Lower lobe of right lung (tissue), 2 donors: ENCODE data around the gene RYR1. TPM values are rescaled to one million over a fixed set of nuclear protein-coding genes. Genes with fewer than 3 reads are reported as not detected.
"Not testable (repeated sequence)": the region's sequence is repeated elsewhere in the genome, so short reads cannot be mapped to it uniquely, and the experiment has no call there.

ENCODE experiments used
- ATAC-seq, 2 donors: fragments of 200-7000 bp; cut with Tn5 transposase; one replicate each; pipeline ENCODE4 v1.9.1; 2020 to 2022; ENCODE audit warnings: mild to moderate bottlenecking in 2 of 2, moderate library complexity in 2 of 2
- DNase-seq: peaks from one replicate; pipeline ENCODE4 v3.0.0-alpha.2; 2020
- H3K27ac ChIP-seq: fragments of 200-600 bp; one replicate; pipeline ENCODE4 v1.8.0; 2022
- H3K27me3 ChIP-seq: fragments of 200-600 bp; one replicate; pipeline ENCODE4 v1.8.0; 2022; ENCODE audit warnings: low read depth
- H3K36me3 ChIP-seq: fragments of 200-600 bp; one replicate; pipeline ENCODE4 v1.8.0; 2022; ENCODE audit warnings: mild to moderate bottlenecking
- H3K4me1 ChIP-seq: fragments of 200-600 bp; one replicate; pipeline ENCODE4 v1.8.0; 2022
- H3K4me3 ChIP-seq: fragments of 200-600 bp; one replicate; pipeline ENCODE4 v1.8.0; 2022; ENCODE audit warnings: mild to moderate bottlenecking
- H3K9me3 ChIP-seq: fragments of 200-600 bp; one replicate; pipeline ENCODE4 v1.8.0; 2022
- intact Hi-C: fragments of 100-400 bp; cut with DNase I; formaldehyde crosslinking; loops from one replicate; pipeline ENCODE4 v1.11.0; 2022
- total RNA-seq: library from RNA; stranded (reverse); fragmentation: NEBNext Ultra II Directional; extraction: Animal tissue kit (Norgen Biotek cat#: 25700); gene quantifications from one replicate; pipeline ENCODE4 v1.2.1, GENCODE V29; 2021
- TF ChIP-seq, protein P1 (sequence below): fragments of 200-600 bp; IDR thresholded peaks from one replicate; pipeline ENCODE4 v1.8.0; 2022; ENCODE audit warnings: antibody characterized with exemption, mild to moderate bottlenecking
- donor health status: DM: no; HTN: yes; CAD: no; lungs with severe emphysema.

RYR1 gene
- total RNA-seq, 1 donor from 2014 or later: 9.2 TPM

DNA sequence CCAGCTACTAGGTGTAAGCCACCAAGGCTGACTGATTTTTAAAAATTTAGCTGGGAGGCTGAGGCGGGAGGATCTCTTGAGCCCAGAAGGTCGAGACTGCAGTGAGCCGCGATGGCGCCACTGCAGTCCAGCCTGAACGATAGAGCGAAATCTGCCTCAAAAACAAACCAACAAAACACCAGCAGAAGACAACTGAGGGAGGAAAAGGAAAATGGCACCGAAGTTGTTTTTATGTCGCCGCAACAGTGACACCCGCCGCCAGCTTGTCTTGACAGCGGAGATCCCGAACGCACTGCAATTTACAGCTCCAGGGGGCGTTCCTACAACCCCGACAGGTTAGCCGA lies 30.9 kb upstream of the RYR1 start:
- H3K9me3 ChIP-seq: no peaks in the 10 kb centered on the region
- intact Hi-C loops: no loop called here
- peak overlapping the region; percentile 98 for H3K4me3 ChIP-seq
- H3K27ac ChIP-seq: peak overlapping the region; percentile 49
- peaks cover 23% of the 10 kb centered on the region for H3K27me3 ChIP-seq
- peaks cover 26% of the 10 kb centered on the region for H3K36me3 ChIP-seq
- H3K4me1 ChIP-seq: peaks cover 12% of the 10 kb centered on the region
- ATAC-seq (no peak), DNase-seq (no peak)
- TF ChIP-seq, protein P1, sequence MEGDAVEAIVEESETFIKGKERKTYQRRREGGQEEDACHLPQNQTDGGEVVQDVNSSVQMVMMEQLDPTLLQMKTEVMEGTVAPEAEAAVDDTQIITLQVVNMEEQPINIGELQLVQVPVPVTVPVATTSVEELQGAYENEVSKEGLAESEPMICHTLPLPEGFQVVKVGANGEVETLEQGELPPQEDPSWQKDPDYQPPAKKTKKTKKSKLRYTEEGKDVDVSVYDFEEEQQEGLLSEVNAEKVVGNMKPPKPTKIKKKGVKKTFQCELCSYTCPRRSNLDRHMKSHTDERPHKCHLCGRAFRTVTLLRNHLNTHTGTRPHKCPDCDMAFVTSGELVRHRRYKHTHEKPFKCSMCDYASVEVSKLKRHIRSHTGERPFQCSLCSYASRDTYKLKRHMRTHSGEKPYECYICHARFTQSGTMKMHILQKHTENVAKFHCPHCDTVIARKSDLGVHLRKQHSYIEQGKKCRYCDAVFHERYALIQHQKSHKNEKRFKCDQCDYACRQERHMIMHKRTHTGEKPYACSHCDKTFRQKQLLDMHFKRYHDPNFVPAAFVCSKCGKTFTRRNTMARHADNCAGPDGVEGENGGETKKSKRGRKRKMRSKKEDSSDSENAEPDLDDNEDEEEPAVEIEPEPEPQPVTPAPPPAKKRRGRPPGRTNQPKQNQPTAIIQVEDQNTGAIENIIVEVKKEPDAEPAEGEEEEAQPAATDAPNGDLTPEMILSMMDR: no peak

GRCh38 chr19:38402967-38403674 lies 30.4 kb upstream of the RYR1 start, which contains the start of gene FAM98C:
Gene FAM98C, plus strand, starts transcription at chr19:38403093. Its CDS starts 61 bp downstream, at chr19:38403154.
- intact Hi-C loops: no loop called here

GRCh38 chr19:38404858-38405257 lies 28.6 kb upstream of the RYR1 start:
- Histone ChIP-seq H3K4me3 (no peak overlapping the region), H3K27me3 (peaks cover 4% of the 10 kb centered on the region), H3K4me1 (peaks cover 12% of the 10 kb centered on the region), H3K9me3 (no peaks in the 10 kb centered on the region), H3K27ac (no peak overlapping the region), H3K36me3 (peaks cover 36% of the 10 kb centered on the region)
- TF ChIP-seq, protein P1: no peak
- DNase-seq (no peak), ATAC-seq (no peak)
- intact Hi-C loops: no loop called here

More at GRCh38 chr19:38402967-38403674, 30.4 kb upstream of the RYR1 start, which contains the start of gene FAM98C:
- Histone ChIP-seq H3K4me1 (peaks cover 12% of the 10 kb centered on the region), H3K4me3 (peak within 1 kb of the TSS; percentile 98), H3K9me3 (no peaks in the 10 kb centered on the region), H3K27me3 (peaks cover 18% of the 10 kb centered on the region), H3K27ac (peak within 1 kb of the TSS; percentile 91), H3K36me3 (peaks cover 30% of the 10 kb centered on the region)
- ATAC-seq (peak; percentile 99), DNase-seq (peak; percentile 97)
- TF ChIP-seq, protein P1: peak; percentile 100

- TF ChIP-seq, protein P1: no peak
- intact Hi-C loops: no loop called here
- H3K27me3 ChIP-seq: no peaks in the 10 kb centered on the region
- H3K27ac ChIP-seq: no peak overlapping the region
- ATAC-seq (no peak), DNase-seq (no peak)
- no peak overlapping the region for H3K4me3 ChIP-seq
- peaks cover 36% of the 10 kb centered on the region for H3K36me3 ChIP-seq
- no peaks in the 10 kb centered on the region for H3K9me3 ChIP-seq
- H3K4me1 ChIP-seq: peaks cover 12% of the 10 kb centered on the region
Observed at GRCh38 chr19:38405276-38405675, 28.2 kb upstream of the RYR1 start.

- DNase-seq (no peak), ATAC-seq (no peak)
- no peaks in the 10 kb centered on the region for H3K4me1 ChIP-seq
- no peaks in the 10 kb centered on the region for H3K27me3 ChIP-seq
- H3K4me3 ChIP-seq: no peak overlapping the region
- H3K9me3 ChIP-seq: no peaks in the 10 kb centered on the region
- peaks cover 36% of the 10 kb centered on the region for H3K36me3 ChIP-seq
- no peak overlapping the region for H3K27ac ChIP-seq
- intact Hi-C loops: no loop called here
- TF ChIP-seq, protein P1: no peak
Observed at GRCh38 chr19:38409631-38410133, 23.8 kb upstream of the RYR1 start.

GRCh38 chr19:38410407-38410806 lies 23.1 kb upstream of the RYR1 start:
- DNase-seq, H3K4me3 ChIP-seq, ATAC-seq, H3K4me1 ChIP-seq, H3K27ac ChIP-seq, intact Hi-C loops, H3K27me3 ChIP-seq, H3K9me3 ChIP-seq: not testable (repeated sequence)
- H3K36me3 ChIP-seq: peaks cover 29% of the 10 kb centered on the region
